Measurements from ENCODE around the gene TLE3.

DNA sequence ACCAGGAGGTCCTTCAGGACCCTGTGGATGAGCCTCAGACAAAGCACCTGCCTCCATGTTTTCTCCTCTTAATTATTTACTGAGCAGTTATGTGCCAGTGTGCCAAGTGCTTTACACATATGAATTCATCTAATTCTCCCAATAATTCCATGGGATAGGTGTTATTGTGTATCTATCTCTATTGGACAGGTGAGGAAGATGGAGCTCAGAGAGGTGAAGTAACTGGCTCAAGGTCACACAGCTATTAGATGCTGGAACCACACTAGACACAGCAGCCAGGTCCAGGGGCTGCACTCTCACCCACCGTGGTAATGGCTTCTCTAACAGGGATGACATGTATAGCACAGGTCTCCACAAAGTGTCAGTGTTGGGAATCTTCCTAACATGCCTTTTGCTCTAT, 70.2 kb downstream of the TLE3 start:
- no peak for TF ChIP-seq EZH2 (IDR thresholded peaks at IDR 0.05)
- TF ChIP-seq POLR2AphosphoS5 (IDR thresholded peaks at IDR 0.05; ENCODE audit: borderline replicate concordance, low read depth, low read length): no peak
- TF ChIP-seq FOXP2 (optimal IDR thresholded peaks at IDR 0.05; ENCODE audit: control extremely low read depth, extremely low read length, insufficient read depth): no peak

All from SK-N-MC (cell line).